Activated naive CD8-positive, alpha-beta T cell treated with anti-CD3 and anti-CD28 coated beads, Interleukin-2, amount 50 U/mL, for 16 hours (primary cell): Measurements from ENCODE around the gene CACNG7.
A peak's percentile ranks its signal among the peaks of the same experiment; 100 is the strongest.

Source experiments
- DNase-seq: peaks from one replicate; pipeline ENCODE4 v3.0.0-alpha.2; 2020; ENCODE audit warnings: low read depth, low spot score

Gene CACNG7

GRCh38 chr19:53878776-53879139, 30.3 kb upstream of the CACNG7 start:
- no peak for DNase-seq

- peak; percentile 61 for DNase-seq
These were observed 29.7 kb upstream of the CACNG7 start for GRCh38 chr19:53879140-53880081.

- no peak for DNase-seq
These were observed 28.2 kb upstream of the CACNG7 start for GRCh38 chr19:53880711-53881481.

GRCh38 chr19:53881482-53882390, 27.3 kb upstream of the CACNG7 start, which contains the start of gene PRKCG:
Gene PRKCG, plus strand, starts transcription at chr19:53882197. Its CDS starts 298 bp downstream, at chr19:53882495.
- DNase-seq, result no peak

GRCh38 chr19:53882391-53883050, 26.6 kb upstream of the CACNG7 start:
- no peak for DNase-seq

- no peak for DNase-seq
These were observed 25.8 kb upstream of the CACNG7 start for GRCh38 chr19:53883231-53883661.

- no peak for DNase-seq
These were observed 25.3 kb upstream of the CACNG7 start for GRCh38 chr19:53883741-53884140.

- no peak for DNase-seq
These were observed 24.8 kb upstream of the CACNG7 start for GRCh38 chr19:53884256-53884655.

GRCh38 chr19:53885036-53885435, 24.0 kb upstream of the CACNG7 start:
- no peak for DNase-seq

GRCh38 chr19:53892301-53892980, 16.6 kb upstream of the CACNG7 start:
- DNase-seq, result no peak

- no peak for DNase-seq
These were observed 16.1 kb upstream of the CACNG7 start for GRCh38 chr19:53892981-53893325.

- DNase-seq, result no peak
These were observed 14.4 kb upstream of the CACNG7 start for GRCh38 chr19:53894707-53895106.

GRCh38 chr19:53896682-53897081, 12.4 kb upstream of the CACNG7 start:
- DNase-seq, result no peak

GRCh38 chr19:53897459-53897858, 11.6 kb upstream of the CACNG7 start:
- no peak for DNase-seq

GRCh38 chr19:53898166-53898565, 10.9 kb upstream of the CACNG7 start:
- DNase-seq, result no peak

- DNase-seq, result no peak
These were observed 10.3 kb upstream of the CACNG7 start for GRCh38 chr19:53898636-53899341.

GRCh38 chr19:53900191-53900860, 8.8 kb upstream of the CACNG7 start:
- DNase-seq, result no peak

GRCh38 chr19:53903055-53903680, 5.9 kb upstream of the CACNG7 start:
- no peak for DNase-seq

GRCh38 chr19:53904909-53905308, 4.2 kb upstream of the CACNG7 start:
- no peak for DNase-seq
